CD4-positive, alpha-beta T cell treated with Interleukin-10 for 1 hour (primary cell): ENCODE data around the gene CA5B.
"Not testable (repeated sequence)": the region's sequence is repeated elsewhere in the genome, so short reads cannot be mapped to it uniquely, and the experiment has no call there.

ENCODE experiments used
- DNase-seq: peaks from one replicate; pipeline ENCODE4 v3.0.0-alpha.2; 2020

The CA5B gene

DNA sequence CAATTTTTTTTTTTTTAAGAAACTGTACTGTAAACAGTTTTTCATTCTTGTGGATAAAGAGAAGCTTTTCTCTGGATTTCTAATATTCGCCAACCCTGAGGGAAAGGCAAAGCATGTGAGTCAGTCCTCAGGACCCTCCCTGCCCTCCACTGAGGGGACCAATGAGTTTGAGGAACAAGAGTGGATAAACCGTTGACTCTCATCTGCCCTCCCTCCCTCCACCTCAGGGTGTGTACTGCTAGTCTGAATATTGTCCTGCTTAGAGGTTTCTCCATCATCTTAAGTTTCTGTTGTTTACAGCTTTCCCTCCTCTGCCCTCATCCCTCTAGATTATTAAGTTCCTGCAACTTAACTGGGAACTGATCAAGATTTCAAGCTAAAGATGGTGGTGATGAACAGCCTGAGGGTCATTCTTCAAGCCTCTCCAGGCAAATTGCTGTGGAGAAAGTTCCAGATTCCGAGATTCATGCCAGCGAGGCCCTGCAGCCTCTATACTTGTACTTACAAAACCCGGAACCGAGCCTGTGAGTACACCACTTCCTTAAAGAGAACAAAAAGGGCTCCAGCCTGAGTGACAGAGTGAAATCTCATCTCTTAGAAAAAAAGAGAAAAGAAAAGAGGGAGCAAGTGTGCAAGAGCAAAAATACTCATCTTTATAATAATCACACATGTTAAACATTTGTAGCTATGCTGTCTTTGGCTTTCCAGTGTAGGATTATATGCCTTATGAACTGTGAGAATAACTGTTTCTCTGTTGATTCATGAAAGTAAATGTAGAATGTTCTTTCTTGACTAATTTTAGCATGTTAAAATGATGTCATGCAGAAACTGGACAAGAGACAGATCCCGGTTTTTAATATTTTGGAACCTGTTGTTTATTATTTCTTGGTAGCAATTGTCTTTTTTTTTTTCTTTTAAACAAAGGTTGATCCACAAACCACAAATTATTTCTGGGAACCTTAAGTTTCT is 11.9 kb downstream of the CA5B start:
- DNase-seq: peak; percentile 60

DNA sequence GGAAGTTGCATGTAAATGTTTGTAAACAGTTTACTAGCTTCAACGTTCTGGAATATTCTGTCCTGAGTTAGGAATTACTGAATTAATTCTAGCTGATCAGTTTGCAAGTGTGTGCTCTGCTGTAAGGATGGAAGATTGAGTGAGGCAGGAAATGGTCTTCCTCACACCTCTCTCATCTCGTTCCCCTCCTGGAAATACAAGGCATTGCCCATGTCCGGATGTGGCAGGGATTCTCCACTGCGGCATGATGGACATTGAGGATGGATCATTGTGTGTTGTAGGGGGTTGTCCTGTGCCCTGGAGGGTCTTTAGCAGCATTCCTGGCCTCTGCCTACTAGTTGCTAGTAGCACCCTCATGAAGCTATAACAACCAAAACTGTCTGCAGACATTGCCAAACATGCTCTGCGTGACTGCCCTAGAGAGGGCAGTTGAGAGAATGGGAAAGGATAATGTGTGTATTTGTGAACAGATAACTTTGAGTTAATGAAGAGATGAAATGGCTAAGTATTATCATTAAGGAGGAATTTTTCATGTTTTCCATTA is 12.6 kb downstream of the CA5B start:
- peak; percentile 53 for DNase-seq

DNA sequence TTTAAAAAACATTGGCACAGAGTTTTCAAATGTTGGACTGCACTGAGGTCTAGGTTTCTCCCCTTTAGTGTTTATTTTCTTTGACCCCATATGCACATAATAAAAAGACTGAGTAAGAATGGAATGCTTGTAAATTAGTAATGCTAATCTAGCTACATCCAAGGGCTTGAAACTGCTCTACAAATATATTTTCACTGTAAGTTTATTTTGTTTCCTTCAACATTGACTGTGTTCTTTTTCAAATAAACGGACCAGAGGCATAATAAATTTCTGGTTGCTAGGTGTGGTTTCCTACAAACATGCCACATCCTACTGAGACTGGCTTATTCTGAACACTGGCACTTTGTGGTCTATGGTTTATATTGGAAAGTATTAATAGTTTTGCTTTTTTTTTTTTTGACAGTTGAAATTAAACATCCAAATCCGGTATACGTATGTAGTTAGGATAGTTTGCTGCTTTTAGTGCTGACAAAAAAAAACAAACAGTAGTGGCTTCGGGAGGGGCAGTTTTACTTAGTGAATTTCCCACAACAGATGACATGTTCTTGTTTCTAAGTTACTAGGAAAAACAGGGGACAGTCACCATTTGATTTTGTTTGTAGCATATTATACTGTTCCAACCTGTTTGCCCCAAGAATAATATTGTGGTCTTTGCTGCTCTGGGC is 13.2 kb downstream of the CA5B start:
- DNase-seq: peak; percentile 83

DNA sequence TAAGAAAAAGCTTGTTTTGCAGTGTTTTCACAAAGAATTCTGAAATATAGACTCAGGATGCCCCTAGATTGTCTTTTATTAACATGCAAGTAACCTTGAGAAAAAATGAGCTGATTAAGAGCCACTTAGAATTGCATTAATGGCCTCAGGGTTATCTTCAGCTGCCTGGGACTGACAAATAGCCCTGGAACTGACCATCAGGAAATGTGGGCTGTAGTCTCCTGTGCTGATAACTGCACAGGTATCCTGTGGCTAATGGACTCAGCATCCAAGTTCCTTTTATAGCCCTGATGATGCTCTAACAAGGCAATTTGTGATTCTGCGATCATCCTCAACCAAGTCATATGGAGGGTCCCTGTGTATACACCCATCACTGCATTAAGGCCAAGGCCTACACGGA is 17.0 kb downstream of the CA5B start:
- DNase-seq: no peak

DNA sequence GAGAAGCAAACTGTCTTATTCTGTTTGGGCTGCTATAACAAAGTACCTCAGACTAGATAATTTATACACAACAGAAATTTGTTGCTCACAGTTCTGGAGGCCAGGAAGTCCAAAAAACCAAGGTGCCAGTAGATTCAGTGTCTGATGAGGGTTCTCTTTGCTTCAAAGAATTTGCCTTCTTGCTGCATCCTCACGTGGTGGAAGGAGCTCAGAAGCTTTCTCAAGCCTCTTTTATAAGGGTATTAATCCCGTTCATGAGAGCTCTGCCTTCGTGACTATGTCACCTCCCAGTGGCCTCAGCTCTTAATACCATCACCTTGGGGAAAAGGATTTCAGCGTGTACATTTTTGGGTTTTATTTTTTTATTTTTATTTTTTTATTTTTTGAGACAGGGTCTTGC is 20.1 kb downstream of the CA5B start:
- DNase-seq: peak; percentile 63

DNA sequence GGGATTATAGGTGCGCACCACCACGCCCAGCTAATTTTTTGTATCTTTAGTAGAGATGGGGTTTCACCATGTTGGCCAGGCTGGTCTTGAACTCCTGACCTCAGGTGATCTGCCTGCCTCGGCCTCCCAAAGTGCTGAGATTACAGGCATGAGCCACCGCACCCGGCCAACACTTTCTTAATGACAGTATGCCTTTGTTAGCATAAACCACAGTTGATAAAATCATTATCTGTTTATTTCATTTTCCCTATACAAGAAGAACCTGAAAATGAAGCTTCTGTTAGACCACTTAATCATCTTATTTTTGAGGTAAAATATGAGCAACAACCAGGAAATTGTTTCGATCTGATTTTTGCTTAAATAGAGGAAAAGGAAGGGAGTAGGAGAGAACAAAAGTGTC is 21.8 kb downstream of the CA5B start:
- not testable (repeated sequence) for DNase-seq

DNA sequence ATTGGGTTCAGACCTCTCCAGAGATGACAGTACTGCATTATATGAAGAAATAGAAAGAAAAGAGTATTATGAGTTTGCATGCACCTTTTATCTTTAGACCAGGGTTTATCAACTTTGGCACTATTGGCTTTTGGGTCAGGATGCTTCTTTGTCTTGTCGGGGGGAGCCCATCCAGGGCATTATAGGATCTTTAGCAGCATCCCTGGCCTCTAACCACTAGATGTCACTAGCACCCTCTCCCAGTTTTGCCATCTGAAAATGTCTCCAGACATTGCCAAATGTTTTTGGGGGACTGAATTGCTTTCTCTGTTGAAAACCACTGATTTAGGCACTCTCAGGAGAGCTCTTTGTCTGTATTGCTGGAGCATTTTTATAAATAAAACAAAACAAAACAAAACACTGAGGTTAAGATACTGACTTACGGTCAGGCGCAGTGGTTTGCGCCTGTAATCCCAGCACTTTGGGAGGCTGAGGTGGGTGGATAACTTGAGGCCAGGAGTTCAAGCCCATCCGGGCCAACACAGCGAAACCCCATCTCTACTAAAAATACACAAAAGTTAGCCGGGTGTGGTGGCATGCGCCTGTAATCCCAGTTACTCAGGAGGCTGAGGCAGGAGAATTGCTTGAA is 23.6 kb downstream of the CA5B start:
- peak; percentile 60 for DNase-seq

DNA sequence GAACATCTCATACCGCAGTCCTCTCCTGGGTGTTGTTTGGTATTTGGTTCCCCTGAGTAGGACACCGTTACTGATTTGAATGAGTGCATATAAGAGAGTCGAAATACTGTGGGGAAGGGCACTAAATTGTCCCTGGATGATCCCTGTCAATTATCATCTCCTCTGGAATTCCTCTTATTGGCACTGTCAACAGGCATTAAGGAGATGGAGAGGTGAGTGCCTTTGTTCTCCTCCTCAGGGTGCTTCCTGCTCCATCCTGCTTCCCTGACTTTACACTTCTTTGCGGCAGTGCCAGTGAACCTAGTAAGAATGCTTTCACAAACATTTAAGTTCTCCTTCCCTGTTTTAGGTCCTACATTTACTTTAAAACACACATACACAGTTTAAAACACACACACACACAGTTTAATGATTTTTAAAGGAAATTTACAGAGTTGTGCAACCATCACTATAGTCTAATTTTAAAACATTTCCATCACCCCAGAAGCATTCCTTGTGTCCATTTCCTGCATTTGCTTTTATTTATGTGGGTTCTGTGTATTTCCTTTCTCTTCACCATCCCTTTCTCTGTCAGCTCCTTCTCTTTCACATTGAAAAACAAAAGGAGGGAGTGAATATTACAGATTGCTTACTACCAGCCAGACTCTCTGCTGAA is 31.4 kb downstream of the CA5B start:
- no peak for DNase-seq

DNA sequence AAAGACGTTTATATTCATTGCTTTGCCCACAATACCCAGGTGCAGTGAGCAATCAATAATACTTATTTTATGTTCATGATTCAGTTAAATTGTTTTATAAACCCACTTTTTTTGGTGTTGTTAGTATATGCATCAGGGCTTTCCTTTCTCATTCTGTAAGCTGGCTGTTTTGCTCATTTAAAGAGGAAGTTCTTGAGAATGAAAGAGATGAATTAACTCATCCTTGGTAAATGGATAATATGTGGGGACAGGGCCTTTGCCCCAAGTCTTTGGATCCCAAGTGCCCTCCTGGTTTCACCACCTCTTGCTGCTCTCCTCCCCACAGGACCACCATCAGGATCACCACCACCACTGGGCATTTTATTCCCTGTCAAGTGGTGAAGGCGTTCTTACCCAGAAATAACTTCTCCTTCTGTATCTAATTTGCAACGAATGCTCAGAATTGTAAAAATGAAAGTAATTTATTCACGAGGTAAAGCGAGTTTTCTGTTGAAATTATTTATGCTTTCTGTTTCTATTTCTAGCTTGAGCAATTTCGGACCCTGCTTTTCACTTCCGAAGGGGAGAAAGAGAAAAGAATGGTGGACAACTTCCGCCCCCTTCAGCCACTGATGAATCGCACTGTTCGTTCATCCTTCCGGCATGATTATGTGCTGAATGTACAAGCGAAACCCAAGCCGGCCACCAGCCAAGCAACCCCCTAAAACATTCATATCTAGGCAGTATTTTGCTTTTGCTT is 44.1 kb downstream of the CA5B start:
- peak; percentile 40 for DNase-seq

DNA sequence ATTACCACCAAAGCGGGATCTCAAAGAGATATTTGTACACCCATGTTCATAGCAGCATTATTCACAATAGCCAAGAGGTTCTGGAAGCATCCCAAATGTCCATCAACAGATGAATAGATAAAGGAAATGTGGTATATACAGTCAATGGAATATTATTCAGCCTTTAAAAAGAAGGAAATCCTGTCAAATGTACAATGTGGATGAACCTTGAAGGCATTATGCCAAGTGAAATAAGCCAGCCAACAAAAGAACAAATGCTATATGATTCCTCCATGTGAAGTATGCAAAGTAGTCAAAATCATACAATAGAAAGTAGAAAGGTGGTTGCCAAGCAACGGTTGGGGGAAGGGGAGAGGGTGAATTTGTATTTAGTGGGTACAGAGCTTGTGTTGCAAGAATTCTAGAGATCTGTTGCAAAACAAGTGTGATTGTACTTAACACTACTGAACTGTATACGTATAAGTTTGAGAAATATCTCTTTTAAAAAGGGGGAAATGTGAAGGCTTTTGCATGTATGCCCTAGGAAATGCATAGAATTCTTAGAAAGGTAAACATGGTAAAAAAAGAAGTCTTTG is 47.2 kb downstream of the CA5B start:
- DNase-seq: no peak

DNA sequence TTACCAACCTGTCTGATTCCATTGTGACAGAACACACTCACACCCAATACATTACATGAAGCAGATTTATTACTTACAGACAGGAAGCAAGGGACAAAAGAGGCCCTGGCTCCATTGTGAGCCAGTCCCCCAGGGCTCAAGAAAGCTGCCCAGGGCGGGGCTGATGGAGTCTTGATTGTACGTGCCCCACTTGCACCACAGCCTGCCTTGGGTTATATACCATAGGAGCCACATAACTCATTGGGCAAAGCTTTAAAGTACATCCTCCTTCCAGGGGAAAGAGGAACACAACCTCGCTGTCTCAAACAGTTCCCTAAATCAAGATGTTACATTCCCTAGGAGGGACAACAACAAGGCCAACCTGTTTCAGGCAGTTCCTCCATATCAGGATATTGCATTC is 48.8 kb downstream of the CA5B start:
- DNase-seq: no peak

DNA sequence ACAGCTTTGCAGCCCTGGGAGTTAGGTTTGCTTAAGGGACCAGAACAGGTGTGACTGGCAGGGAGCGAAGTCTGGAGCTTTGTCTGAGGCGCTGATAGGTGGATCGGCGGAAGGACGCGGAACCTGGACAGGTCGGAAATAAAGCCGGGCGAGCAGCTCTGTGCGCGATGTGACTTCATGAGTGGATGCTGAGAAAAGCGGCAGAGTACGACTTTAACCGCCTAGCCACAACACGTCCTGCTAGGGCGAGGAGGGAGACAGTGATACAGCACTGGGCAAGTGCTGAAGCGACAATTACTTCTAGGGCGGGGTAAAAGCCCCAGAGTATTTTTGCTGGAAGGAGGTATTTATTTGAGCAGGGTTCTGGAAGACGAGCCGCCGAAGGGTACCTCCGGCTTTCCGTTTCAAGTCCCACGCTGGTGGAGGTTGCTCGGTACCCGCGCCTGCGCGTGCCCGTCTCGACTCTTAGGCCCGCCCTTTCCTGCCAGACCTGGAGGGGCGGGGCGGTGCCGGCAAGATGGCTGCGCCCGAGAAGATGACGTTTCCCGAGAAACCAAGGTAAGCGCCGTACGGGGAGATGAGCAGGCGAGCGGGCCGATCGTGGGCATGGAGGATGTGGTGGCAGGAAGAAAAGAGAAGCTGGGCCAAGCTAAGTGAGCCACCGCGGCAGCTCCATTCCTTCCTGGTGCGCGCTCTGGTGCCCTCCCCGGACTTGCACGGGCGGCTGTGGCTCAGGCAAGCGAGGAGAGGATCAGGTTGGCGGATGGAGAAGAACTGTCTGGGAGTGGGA is 52.1 kb downstream of the CA5B start, which contains the start of gene ZRSR2:
TSS of gene ZRSR2 (plus strand) at position 506 of the 790 bp plus-strand sequence. CDS start at position 518, 12 bp downstream.
- DNase-seq: peak; percentile 89

DNA sequence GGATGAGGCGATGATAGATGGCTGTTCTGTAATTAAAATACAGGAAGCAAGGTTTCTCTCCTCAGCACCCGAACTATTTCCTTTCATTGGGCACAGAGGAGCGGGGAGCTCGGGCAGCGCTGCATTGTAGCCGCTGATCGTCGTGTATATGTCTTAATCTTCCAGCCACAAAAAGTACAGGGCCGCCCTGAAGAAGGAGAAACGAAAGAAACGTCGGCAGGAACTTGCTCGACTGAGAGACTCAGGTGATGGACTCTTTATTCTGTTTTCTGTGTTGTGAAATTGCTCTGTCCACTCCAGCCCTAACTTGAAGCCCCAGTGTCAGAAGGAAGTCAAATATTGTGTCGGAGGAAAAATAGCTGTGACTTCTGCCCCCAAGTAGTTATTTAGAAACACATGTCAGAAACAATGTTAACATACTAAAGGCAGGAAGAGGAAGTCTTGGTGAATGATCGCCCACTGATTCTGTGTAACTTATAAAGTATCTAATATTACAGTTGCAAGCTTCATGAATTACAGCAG is 52.8 kb downstream of the CA5B start:
- no peak for DNase-seq

DNA sequence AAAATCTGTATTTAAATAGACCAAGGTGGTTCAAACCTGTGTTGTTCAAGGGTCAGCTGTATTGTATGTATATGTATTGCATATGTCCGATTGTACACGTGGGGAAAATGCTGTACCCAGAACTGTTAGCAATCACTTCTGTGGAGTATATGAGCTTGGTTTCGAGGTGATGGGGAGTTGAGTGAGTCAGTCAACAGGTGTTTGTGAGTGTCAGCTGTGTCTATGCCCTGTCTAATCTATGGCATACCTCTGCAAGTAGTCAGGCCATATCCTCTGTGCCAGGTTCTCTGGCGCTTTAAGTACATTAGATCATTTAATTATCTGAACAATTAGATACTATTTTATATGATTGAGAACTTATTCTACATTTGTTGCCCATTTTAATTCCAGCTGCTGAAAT is 59.6 kb downstream of the CA5B start:
- no peak for DNase-seq

DNA sequence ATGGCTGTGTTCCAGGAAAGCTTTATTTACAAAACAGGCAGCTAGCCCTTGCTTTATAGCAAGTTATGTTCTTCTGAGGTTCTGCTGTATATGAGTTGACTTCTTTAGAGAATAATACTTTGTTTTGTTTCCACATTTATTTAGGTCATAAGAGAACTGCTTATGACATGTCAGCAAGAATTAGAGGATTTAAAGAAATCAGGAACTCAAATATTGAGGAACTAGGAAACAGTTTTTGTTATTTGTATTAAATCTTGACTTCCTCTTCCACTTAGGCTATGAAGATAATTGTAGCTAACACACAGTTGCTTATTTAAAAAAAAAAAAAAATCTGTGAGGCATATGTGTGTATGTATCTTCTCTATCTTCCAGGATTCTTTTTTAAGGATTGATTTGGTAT is 66.5 kb downstream of the CA5B start:
- no peak for DNase-seq

DNA sequence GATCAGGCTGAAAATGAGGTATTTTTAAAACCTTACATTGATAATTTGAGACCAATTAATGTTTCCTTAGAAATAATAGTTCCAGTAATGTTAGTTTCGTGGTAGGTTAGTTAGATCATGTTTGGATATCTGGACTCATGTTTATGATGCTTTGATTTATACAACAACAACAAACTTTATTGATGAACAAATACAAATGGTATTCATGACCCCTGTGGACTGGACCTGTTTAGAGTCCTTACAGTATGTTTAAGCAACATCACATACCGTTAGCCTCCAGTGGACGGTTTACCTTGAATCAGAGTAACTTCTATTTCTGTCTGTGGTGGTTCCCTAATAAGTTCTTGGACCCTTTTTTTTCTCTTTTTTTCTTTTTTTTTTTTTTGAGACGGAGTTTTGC is 70.2 kb downstream of the CA5B start:
- no peak for DNase-seq

DNA sequence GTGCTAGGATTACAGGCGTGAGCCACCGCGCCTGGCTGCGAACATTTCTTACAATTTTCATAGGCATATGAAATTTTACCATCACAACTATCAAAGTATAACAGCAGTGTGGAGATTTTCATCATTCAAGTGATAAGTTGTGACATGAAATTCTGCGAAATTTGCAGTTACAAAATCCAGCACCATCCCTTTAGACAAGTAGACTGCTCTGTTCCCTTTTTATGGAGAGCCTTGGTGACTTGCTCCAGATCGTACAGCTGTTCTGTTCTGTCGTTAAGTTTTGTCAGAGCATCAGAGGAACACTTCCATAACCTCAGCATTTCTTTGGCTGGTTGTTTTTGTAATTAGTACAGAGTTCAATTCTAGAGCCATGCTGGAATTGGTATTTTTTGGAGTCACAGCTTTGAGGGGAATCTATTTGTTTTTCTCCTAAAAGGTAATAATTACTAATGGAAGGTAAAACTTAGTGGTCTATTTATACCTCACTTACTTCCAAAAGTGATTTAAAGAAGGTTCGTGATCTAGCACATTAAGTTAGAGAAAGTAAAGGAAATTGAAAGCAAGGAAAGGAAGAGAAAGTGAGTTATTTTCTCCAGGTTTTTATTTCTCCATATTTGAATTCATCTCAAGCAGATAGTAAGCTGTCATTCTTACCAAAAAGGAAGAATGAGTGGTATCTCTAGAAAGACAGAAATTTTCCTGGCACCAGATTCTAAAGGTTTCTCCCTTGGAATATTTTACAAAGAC is 74.3 kb downstream of the CA5B start:
- DNase-seq: no peak

DNA sequence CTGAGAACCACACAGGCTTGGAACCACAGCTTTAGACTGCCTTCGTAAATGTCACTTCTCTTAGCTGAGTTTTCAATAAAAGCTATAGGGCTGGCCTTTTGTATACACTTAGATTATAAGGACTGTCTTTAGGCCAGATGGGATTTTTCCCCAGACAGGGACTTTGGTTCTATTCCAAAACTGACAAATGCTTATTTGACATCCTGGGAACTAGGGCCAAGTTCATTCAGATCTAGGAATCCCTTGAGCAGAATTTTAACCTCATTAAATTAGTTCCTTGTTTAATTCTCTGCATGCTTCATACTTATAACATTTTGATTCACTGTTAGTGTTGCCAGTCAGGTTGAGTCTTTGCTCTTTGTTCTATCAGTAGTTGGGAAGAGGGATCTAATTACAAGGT is 75.3 kb downstream of the CA5B start:
- no peak for DNase-seq

DNA sequence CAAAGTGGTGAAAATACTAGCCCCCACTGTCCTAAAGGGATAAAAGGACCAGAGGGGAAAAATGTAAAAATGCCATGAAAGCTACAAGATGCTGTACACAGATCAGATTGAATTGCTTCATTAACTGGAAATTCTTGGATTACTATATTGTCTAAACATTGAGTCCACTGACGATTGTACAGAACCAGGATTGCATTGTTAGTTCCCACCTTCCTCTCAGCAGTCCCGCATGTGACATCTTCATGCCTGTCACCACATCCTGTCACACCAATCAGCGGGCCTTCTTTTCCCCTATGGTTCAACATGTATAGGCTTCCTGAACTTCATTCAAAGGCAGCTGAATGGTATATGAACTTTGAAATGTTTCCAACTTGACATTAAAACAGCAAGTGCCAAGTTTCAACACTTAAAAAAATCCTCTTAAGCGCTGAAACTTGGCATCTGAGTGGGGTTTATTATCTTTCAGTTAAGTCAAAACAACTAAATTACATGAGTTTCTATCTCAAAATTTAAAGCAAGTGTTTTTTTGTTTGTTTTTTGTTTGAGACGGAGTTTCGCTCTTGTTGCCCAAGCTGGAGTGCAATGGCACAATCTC is 76.8 kb downstream of the CA5B start:
- DNase-seq: no peak
